HepG2 (cell line): Measurements from ENCODE around the gene ERICH6. TPM values are rescaled to one million over a fixed set of nuclear protein-coding genes. Genes with fewer than 3 reads are reported as not detected.

Experiments used
- AKNA ChIP-seq: sonication (generic); formaldehyde crosslinking; IDR thresholded peaks from 2 replicates; pipeline ENCODE4 v1.4.0; 2020; ENCODE audit warnings: missing genetic modification reagents, borderline replicate concordance
- BRF2 ChIP-seq: sonication (generic); formaldehyde crosslinking; IDR thresholded peaks from 2 replicates; pipeline ENCODE4 v1.8.1; 2022; ENCODE audit warnings: mild to moderate bottlenecking, missing genetic modification reagents
- DNMT3B ChIP-seq: conservative IDR thresholded peaks from 2 replicates; pipeline ENCODE4 v1.6.1; 2016; ENCODE audit warnings: missing biosample characterization, control low read depth
- HMG20B ChIP-seq: conservative IDR thresholded peaks from 2 replicates; pipeline ENCODE4 v1.6.1; 2016; ENCODE audit warnings: missing genetic modification reagents, missing compliant biosample characterization
- MED8 ChIP-seq: sonication (generic); formaldehyde crosslinking; IDR thresholded peaks from 2 replicates; pipeline ENCODE4 v1.8.1; 2023; ENCODE audit warnings: mild to moderate bottlenecking, missing genetic modification reagents; ENCODE audit not compliant: insufficient replicate concordance
- MEIS1 ChIP-seq: sonication (generic); formaldehyde crosslinking; IDR thresholded peaks from 2 replicates; pipeline ENCODE4 v1.9.0; 2021; ENCODE audit warnings: mild to moderate bottlenecking, missing genetic modification reagents, moderate library complexity, borderline replicate concordance
- NR3C1 ChIP-seq: sonication (generic); formaldehyde crosslinking; IDR thresholded peaks from 2 replicates; pipeline ENCODE4 v1.4.0; 2020; ENCODE audit warnings: missing genetic modification reagents
- PHB2 ChIP-seq: fragments of 450-650 bp; IDR thresholded peaks from 2 replicates; pipeline ENCODE4 v1.6.1; 2018; ENCODE audit not compliant: partially characterized antibody
- PRDM15 ChIP-seq: sonication (generic); formaldehyde crosslinking; IDR thresholded peaks from 2 replicates; pipeline ENCODE4 v1.4.0; 2020; ENCODE audit warnings: missing genetic modification reagents
- RORA ChIP-seq: sonication (generic); formaldehyde crosslinking; IDR thresholded peaks from 2 replicates; pipeline ENCODE4 v1.5.0; 2020; ENCODE audit warnings: mild to moderate bottlenecking, missing genetic modification reagents, moderate library complexity
- SP5 ChIP-seq: IDR thresholded peaks from 2 replicates; pipeline ENCODE4 v1.6.1; 2016; ENCODE audit warnings: low read depth, borderline replicate concordance
- TBP ChIP-seq: sonication (generic); formaldehyde crosslinking; IDR thresholded peaks from 2 replicates; pipeline ENCODE4 v1.5.0; 2020; ENCODE audit warnings: missing genetic modification reagents
- THAP11 ChIP-seq: IDR thresholded peaks from 2 replicates; pipeline ENCODE4 v1.6.1; 2016; ENCODE audit warnings: missing biosample characterization, missing genetic modification reagents
- ZNF121 ChIP-seq: sonication (generic); formaldehyde crosslinking; IDR thresholded peaks from 2 replicates; pipeline ENCODE4 v1.5.0; 2020; ENCODE audit warnings: mild to moderate bottlenecking, missing genetic modification reagents
- ZNF33B ChIP-seq: sonication (generic); formaldehyde crosslinking; IDR thresholded peaks from 2 replicates; pipeline ENCODE4 v1.5.1; 2020; ENCODE audit warnings: mild to moderate bottlenecking, missing genetic modification reagents
- ZNF382 ChIP-seq: sonication (generic); formaldehyde crosslinking; IDR thresholded peaks from 2 replicates; pipeline ENCODE4 v1.5.0; 2020; ENCODE audit warnings: missing genetic modification reagents, mild to moderate bottlenecking, borderline replicate concordance
- ZNF441 ChIP-seq: sonication (generic); formaldehyde crosslinking; IDR thresholded peaks from 2 replicates; pipeline ENCODE4 v1.7.0; 2021; ENCODE audit warnings: missing genetic modification reagents, borderline replicate concordance
- polyA plus RNA-seq, 8 experiments: library from polyadenylated mRNA; depleted of rRNA in 3 of 8; stranded (reverse) in 7 of 8; unstranded in 1 of 8; fragments of >200 nt; fragmentation: Illumina TruSeq in 4 of 8; extraction: Trizol in 4 of 8; gene quantifications; 2 replicates each; pipeline versions ENCODE4 v1.2.1 to v1.2.3, GENCODE V29; 2011 to 2016; ENCODE audit warnings: low read depth in 4 of 8, missing spikeins in 1 of 8, mixed read lengths in 1 of 8; ENCODE audit not compliant: insufficient read depth in 1 of 8
- total RNA-seq, 5 experiments: library from RNA; depleted of rRNA; stranded (reverse); fragments of >200 nt; fragmentation: Illumina TruSeq; extraction: Trizol; gene quantifications; 2 replicates each; pipeline ENCODE4 v1.2.3, GENCODE V29; 2016; ENCODE audit warnings: low read depth in 1 of 5

ERICH6 gene
- total and polyA plus RNA-seq, 2 of the 13 experiments (the other 11 are each of a cell fraction or from before 2014, with no cell fraction given): 0.03 TPM; not detected in 1

GRCh38 chr3:150736903-150737832 lies 33.4 kb upstream of the ERICH6 start (continued):
- TF ChIP-seq PRDM15 (CRISPR knock-in tag): no peak
- 0 out of 2 replicates have a peak, but pooled peaks have one; percentile 56 for TF ChIP-seq BRF2 (CRISPR knock-in tag)
- no peak for TF ChIP-seq ZNF121 (CRISPR knock-in tag)
- peak; percentile 50; the same call in 1 of the 2 replicates for TF ChIP-seq SP5 (CRISPR knock-in tag)
- peak; percentile 90 for TF ChIP-seq HMG20B (CRISPR knock-in tag)
- no peak for TF ChIP-seq NR3C1 (CRISPR knock-in tag)
- TF ChIP-seq MEIS1 (CRISPR knock-in tag): peak; percentile 96; the same call in 1 of the 2 replicates
- TF ChIP-seq AKNA (CRISPR knock-in tag): no peak
- TF ChIP-seq RORA (CRISPR knock-in tag): no peak
- TF ChIP-seq TBP (CRISPR knock-in tag): no peak
- TF ChIP-seq THAP11: peak; percentile 75
- TF ChIP-seq ZNF441 (CRISPR knock-in tag): peak; percentile 79; the same call in 1 of the 2 replicates
- no peak for TF ChIP-seq PHB2
- peak; percentile 92 for TF ChIP-seq MED8
- no peak for TF ChIP-seq DNMT3B
- TF ChIP-seq ZNF382 (CRISPR knock-in tag): no peak
- TF ChIP-seq ZNF33B (CRISPR knock-in tag): no peak
